Stimulated activated CD8-positive, alpha-beta memory T cell treated with anti-CD3 and anti-CD28 coated beads, Interleukin-4, amount 100 ng/mL, for 24 hours (primary cell): Measurements from ENCODE around the gene MATCAP1.

Experiments used
- DNase-seq: peaks from one replicate; pipeline ENCODE4 v3.0.0-alpha.2; 2020; ENCODE audit warnings: low read depth

The MATCAP1 gene

DNA sequence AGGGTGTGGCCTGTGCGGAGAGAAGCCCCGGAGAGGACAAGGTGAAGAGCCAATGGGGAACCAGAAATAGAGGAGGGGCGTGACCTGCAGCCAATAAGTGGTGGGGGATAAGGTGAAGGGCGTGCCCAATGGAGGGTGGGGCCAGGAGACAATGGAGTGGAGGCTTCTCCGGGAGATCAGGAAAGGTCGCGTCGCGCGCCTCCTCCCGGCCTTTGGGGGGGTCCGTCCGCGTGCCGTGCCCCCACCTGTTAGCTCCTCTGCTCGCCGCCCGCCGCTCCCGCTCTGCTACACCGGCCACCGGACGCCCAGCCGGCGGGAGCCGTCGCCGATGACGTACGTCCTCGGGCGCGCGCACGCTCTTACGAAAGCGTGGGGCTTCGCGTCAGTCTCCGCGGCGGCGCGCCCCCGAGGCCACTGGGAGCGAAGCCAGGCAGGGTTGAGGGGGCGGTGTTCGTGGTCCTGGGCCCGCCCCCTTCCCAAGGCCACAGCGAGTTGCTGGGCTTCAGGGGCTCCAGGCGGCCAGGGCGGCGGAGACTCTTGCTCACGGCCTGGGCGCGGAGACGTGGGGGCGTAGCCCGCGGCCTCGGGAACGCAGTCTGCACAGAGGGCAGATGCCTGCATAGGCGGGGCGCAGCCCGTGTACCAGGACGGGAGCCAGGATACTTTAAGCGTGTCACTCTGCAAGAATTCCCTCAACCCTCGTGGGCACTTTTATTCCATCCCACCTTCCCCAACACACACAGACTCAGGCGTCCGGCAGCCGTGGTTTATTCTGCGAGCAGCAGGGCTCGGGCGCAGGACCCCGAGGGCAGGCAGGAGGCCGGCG lies at the start of gene MATCAP1:
TSS of gene MATCAP1 (minus strand) at position 337 of the 826 bp plus-strand sequence. CDS start 3,353 bp downstream, outside the sequence.
- DNase-seq = peak; percentile 86

DNA sequence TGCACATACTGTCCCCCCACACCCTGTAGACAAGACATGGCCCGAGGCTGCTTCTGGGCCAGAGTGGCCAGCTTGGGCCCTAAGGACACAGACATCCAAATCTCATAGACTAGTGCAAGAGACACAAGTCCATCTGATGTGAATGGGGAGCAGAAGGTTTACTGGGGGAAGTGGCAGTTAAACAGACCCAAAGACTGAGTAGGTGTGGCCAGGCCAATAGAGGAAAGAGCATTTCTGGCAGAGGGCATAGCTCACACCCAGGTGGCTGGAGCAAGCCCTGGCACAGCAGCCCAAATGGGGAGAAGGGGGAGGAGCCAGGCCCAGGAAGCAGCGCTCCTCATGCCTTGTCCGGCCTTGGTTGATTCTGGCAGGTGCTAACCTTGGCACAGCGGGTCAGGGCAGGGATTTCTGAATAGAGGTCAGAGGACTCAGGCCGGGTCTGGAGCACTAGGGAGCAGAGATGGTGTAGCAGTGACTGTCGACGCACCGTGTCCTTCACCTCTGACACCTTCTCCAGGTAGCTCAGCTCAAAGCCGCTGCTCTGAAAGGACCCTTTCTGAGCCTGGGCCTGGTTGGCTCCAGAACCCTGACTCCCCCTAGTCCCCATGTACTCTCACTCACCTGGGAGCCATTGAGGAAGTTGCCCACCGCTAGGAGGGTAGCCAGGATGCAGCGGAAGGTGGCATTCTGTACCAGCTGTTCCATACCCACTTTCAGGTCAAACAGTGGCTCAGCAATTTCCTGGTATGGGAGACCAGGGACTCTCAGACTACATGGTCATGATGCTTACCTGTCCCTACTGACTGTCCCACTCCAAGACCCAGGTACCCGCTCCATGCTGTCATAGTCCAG lies 47.3 kb upstream of the MATCAP1 start:
- DNase-seq = no peak

DNA sequence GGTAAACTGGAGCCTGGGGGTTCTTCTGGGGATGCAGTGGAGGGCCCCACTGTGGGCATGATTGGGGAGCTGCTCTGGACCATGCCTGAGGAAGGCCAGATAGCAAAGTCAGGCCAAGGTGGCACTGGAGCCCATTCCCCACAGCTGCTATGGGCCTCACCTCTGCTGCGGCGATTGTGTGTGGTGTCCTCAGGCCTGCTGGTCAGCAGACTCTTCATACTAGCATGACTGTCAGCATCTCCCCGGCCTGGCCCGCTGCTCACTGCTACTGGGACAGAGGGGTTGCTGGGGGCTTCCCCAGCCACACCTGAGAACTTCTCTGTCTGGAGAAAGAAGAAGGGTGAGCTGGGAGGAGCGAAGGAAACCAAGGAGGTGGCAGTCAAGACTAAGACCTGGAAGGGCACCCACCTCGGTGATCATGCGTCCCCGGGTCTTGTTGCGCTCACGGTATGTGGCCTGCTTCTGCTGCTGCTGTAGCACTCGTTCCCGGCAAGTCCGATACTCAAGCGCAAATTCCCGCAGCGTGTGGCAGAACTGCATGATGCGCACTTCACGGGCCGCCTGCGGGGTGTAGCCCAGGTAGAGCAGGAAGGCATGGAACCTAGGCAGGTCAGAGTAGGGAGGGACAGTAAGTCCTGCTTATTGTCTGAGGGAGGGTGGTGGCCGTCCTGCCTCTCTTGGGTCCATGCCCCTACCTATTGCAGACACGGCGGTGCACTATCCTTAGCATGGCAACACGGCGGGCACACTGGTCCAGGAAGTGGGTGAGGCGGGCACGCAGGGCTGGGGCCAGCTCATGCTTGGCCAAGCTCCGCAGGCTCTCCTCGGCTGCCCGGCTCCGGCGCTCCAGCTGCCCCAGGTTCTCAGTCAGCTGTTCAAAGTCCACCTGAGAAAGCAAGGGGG lies 46.4 kb upstream of the MATCAP1 start:
- DNase-seq = no peak

DNA sequence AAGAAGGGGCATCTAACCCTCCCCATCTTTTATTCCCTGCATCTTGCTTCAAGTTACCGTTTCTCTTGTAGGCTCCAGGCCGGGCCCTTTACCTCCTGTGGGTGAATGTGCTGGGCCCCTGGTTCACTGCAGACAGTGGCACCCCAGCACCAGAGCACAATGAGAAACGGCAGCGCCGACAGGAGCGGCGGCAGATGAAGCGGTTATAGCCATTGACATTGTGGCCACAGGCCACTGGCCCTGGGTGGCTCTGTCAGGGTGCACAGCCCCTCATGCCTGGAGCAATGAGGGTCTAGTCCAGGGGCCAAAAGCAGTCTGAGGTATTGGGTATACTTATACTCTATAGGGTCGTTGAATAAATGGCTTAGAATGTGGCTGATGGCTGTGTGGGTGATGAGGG lies 45.1 kb upstream of the MATCAP1 start:
- no peak for DNase-seq

DNA sequence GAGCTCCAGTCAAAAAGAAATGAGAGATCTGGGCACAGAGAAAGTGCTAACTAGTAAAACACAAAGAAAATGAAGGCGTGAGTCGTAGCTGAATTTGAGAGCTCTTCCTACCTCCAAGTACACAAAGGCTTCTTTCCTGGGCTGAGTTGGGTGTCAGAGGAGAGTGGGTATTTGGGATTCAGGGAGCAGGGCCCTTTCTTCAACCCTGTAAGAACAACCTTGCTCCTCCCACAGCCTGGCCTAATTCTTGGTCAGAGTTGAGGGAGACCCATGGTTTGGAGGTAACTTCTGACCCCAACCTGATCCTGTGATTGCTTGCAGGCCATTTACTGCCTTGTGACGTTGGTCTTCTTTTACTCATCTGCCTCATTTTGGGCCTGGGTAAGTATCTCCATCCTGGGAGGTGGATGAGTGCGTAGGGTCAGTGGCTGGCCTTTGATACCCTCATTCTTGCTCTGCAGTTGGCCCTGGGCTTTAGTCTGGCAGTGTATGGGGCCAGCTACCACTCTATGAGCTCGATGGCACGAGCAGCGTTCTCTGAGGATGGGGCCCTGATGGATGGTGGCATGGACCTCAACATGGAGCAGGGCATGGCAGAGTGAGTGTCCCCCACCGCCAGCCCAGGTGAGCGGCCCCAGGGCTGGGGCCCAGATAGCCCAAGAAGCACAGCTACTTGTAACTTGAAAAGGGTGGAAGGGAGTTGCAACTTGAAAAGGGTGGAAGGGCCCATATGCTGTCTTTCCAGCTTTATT lies 44.4 kb upstream of the MATCAP1 start:
- DNase-seq = no peak

DNA sequence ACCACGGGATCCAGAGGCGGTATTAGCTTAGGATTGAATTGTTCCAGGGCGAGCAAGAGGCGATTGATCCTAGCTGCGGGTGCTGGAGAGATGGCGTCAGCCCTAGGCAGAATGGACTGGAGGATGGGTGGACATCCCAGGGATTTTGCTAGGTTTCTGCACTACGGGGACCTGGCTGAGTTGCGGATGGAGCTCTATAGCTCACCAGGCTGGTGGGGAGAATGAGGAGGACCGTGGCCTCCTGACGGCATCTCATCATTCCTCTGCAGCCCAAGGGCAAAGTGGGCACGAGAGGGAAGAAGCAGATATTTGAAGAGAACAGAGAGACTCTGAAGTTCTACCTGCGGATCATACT lies 43.8 kb upstream of the MATCAP1 start:
- no peak for DNase-seq

DNA sequence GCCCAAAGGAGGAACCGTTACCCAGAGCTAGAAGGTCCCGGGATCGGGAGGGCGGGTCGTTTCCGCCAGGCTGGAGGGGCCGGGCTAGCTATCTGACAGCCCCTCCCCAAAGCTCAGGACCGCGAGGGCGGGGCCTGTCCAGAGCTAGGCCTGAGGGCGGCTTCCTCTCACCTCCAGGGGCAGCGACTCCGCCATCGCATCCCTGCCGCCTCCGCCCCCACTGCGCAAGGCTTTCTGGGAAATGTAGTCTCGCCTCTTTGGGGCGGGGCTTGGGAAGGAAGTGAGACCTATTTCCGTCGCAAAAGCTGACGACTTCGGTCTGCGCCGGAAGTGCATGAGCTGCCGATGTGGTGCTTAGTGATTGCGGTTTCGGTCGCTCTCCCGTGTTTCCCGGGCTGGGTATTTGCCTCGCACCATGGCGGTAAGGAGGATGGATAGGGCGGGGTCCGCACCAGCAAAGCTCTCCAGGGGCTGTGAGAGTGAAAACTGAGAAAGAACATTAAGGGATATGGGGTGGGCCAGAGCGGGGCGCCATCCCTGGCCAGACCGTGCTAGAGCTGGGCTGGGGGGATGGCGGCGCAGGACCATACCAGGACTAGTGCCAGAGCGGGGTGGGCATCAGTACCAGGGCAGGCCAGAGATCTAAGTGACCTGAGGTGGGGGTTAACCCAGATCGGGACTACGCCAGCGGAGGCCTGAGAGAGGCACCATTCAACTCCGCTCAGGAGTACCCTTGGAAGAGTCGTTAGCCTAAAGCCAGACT lies 43.2 kb upstream of the MATCAP1 start, which contains the start of gene TMEM208:
TSS of gene TMEM208 (plus strand) at position 327 of the 763 bp plus-strand sequence. CDS start at position 416, 89 bp downstream.
- peak; percentile 96 for DNase-seq

DNA sequence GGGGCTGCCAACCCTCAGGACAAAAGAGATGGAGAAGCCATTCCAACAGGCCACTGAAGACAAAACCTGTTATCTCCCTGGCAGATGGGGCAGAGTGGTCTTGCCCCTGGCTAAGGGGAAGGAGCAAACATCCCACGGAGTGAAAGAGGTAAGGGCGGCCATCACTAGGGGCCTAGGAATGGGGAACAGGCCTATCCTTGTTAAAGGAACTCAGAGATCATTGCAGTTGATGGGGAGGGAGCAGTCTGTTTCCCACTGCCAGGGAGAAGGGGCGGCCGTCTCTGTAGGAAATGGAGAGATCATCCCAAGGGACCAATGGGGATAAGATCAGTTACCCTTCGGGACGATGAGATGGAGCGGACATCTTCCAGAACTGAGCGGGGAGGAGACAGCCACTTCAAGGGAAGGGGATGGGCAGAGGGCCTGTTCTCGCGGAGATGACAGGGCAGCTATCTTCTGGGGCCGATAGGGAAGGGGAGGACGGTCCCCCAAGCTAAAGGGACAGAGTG lies 42.6 kb upstream of the MATCAP1 start:
- no peak for DNase-seq

DNA sequence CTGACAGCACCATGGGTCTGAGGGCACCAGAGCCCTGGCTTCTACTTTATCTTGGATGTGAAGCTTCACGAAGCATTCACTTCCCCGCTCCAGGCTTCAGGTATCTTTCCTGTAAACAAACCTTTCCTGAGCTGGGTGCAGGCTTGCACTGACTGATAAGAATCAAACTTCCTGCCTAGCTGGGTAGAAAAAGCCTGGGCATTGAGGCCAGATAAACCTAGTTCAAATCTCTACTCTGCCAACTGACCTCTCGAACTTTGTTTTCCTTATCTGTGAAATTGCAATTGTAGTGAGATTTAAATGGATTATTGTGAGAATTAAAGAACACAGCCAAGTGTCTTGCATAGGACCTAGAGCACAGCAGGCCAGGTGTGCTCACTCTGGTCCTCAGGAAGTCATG lies 40.2 kb upstream of the MATCAP1 start:
- DNase-seq = no peak

DNA sequence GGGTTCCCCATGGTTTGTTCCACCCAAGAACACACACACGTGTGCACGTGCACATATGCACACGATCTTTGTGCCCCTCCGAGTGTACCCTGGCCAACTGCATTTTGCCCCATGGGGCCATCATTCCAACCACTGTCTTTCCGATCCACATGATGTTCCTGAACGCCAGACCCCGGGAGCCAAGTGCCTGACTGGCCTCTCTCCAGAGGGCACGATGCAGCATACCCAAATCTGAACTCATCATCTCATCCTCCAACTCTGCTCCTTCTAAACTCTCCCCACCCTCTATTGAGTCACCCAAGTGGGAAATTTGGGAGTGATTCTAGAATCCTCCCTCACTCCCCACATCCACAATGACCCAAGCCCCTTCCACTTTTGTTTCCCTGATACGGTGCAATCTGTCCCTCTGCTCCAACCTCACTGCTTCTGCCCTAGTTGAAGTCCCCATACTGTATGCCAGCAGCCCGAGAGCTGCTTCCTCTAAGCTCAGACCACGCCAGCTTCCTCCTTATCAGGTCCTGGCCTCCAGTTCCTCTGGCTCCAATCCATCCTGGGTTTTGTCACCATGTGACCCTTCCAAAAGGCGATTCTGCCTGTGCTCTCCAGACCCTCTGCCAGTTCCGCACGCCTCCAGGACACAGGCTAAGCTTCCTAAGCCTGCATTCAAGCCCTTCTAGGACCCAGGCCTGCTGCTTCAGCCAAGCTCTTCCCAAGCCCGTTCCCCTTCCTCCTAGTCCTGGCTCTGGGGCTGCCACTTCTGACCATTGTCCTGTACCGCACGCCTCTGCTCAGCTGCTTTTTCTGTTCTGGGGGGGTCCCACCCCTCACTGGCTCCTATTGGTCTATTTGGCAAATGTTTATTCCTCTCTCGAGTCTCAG lies 33.1 kb upstream of the MATCAP1 start:
- DNase-seq = no peak

DNA sequence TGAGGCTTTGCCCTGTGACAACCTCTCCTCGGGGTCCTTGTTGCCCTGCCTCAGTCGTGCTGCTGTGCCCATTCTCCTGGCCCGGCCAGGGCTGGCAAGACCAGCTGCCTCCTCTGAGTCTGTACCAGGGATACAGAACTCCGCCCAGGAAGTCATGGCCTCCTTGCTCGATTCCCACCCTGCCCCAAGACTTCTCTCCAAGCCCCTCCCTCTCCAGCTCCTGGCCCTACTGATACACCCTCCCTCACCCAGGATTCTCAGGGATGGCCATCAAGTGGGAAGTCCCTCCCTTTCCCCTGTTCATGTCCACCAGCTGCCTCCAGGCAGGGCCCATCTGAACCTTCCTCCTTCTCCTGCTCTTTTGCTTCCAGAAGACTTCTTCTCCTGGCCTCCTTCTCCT lies 31.9 kb upstream of the MATCAP1 start:
- no peak for DNase-seq

DNA sequence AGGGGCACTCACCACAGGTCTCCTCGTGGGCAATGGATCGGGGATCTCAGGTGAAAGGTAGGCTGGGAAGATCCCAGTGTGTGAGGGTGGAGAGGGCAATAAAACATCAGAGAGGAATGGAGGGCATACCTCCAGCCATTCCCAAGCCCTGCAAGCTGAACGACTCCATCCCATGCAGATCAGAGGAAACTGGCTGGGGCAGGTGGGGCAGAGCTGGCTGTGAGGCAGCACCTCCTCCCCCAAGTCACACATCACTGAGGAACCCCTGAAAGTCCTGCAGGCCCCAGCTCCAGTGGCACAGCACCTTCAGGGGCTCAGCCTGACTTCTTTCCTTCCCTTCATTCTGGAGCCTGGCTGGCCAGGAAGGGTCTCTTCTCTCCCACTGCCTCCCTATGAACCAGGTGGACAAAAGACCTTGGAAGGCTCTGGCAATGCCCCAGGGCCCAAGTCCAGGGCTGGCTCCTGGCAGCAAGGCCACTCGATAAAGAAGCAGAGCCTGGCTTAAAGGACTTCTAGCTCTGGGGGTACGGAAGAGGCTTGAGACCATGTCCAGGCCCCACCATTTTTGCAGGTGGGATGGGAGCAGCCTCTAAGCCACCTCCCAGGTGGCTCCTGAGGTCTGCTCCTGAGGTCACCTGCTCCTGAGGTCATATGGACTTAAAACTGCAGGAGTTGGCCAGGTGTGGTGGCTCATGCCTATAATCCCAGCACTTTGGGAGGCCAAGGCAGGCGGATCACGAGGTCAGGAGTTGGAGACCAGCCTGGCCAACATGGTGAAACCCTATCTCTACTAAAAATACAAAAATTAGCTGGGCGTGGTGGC lies 29.6 kb upstream of the MATCAP1 start:
- DNase-seq = no peak

DNA sequence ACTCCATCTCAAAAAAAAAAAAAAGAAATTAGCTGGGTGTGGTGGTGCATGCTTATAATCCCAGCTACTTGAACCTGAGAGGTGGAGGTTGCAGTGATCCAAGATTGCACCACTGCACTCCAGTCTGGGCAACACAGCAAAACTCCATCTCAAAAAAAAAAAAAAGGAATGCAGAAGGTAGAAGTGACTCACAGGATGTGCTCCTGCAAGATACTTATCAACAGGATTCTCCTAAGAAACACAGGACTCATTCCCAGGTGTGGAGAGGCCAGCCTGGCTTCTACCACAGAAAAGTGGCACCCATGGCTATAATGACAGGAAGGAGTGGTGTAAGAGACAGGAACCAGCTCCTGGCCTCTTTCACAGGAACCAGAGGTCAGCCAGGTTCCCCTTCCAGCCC lies 29.0 kb upstream of the MATCAP1 start:
- no peak for DNase-seq

DNA sequence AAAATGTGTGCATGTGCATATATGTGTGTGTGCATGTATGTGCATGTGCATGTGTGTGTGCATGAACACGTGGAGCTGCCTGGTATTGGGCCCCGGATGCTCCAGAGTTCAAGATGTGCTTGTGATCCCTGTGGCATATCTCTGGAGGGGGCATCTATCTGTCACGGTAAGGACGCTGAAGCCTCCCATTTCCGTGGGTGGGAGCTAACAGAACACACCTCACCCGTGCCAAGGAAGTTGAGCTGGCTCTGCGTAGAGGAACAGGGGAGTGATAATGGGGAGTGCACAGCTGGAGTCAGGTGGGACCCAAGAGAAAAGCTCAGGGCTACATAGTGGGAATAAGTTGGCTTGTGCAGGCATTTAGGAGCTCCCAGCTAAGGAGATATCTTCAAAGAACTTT lies 27.9 kb upstream of the MATCAP1 start:
- no peak for DNase-seq

DNA sequence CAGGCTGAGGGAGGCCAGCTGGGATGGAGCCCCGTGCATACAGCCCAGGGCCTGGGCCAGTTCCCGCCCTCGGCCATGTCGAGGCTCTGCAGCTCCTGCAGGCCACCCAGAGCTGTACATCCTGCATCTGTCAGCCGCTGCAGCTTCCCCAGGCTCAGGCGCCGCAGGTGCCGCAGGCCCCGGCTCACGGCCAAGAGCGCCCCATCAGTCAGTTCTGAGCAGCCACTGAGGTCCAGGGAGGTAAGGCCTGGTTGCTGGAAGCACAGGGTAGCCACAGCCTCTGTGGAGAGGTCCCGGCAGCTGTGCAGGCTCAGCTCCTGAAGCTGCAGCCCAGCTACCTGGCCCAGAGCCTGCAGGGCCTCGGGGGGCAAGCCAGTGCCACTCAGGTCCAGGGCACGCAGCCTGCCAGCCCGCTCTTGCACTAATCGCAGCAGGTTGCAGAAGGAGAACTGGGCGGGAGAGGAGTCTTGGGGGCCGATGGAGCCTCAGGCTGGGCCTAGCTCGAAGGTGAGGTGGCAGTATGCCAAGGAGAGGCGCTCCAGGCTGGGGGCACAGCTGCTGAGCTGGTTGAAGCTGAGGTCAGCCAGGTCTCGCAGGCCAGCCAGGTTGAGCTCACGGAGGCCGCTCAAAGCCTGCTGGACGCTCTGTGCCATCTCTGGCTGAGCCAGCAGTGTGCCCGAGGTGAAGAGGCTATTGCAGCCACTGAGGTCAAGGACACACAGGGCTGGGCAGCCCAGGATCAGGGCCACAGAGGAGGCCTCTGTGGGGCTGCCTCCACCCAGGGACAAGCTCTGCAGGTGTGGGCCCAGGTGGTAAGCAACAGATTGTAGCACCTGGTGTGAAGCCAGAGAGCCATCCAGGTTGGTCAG lies 26.5 kb upstream of the MATCAP1 start:
- no peak for DNase-seq

DNA sequence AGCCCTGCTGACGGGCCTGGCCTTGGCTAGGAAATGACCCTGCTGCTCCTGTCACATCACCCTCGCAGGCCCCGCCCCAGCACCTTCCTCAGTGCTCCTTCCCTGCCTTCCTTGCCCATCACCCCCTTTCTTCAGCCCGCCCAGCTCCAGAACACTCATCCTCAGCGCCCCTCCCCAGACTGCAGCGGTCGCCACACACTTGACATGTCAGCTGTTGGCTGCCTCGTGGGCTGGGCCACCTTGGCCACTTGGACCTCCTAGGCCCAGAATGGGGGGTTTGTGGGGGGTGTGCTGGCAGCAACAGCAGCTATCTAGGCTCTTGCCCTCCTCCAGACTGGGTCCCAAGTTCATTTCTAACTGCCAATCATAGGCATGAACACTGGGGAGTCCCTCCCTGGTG lies 25.8 kb upstream of the MATCAP1 start:
- DNase-seq = no peak

DNA sequence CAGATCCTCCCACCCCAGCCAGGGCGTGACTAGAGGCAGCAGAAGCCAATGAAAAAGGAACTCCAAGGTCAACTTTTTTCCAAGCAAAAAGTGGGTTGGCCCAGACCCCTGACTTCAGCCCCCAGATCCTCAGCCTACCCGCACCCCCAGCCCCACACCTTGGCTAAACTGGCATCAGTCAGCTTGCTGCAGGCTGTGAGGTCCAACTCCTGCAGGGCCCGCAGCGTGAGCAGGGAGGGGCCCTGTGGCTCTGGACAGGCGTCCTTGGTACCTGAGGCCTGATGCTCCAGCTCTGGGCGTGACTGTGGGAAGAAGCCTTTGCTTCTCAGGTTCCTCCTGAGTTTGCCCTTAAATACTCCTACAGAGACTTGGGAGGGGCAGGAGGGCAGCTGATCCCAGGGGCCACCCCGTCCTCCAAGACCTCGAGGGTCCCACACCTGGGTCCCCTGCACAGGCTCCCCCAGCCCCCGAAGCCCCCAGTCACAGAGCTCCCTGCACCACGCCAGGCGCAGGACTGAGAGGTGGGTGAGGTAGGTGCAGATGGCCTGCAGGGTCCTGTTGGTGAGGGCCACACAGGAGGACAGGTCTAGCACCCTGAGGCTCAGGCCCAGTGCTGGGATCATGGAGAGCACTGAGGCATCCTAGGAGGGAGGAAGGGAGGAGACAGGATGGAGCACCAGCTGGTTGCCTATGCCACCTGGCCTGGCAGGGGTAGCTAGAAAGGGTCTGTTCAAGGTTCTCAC lies 24.6 kb upstream of the MATCAP1 start:
- DNase-seq = no peak
